ENCODE results near the gene UNC13C. TPM values are rescaled to one million over a fixed set of nuclear protein-coding genes. Genes with fewer than 3 reads are reported as not detected.

Gene UNC13C
- polyA plus RNA-seq, 1 of the 3 experiments (the other 2 are of a cell fraction) = not detected

- no peak overlapping the region for H3K9ac ChIP-seq
- H4K20me1 ChIP-seq (ENCODE audit: insufficient read depth) = no peaks in the 10 kb centered on the region
- DNase-seq = no peak
- no peaks in the 10 kb centered on the region for H3K36me3 ChIP-seq (replicated peaks in 1 of 2; ENCODE audit: control insufficient read depth in 1 of 2, insufficient read depth in 2 of 2, low read length in 1 of 2)
- no peak for TF ChIP-seq ELF1 (IDR thresholded peaks at IDR 0.05)
- TF ChIP-seq POLR2AphosphoS5 (IDR thresholded peaks at IDR 0.05; ENCODE audit: low read depth, low read length) = no peak
- no peak for TF ChIP-seq JUND (IDR thresholded peaks at IDR 0.05)
- TF ChIP-seq MXI1 (IDR thresholded peaks at IDR 0.05; ENCODE audit: low read depth, low read length) = no peak
- no peak for TF ChIP-seq USF1 (IDR thresholded peaks at IDR 0.05; ENCODE audit: borderline replicate concordance, low read depth)
- TF ChIP-seq TAF1 (IDR thresholded peaks at IDR 0.05; ENCODE audit: borderline replicate concordance, low read depth, low read length) = no peak
- CTCF ChIA-PET = interaction anchor here (1.2 to 2.4 kb wide), 5 partner anchors 11 to 273 kb away, joined by 3 to 12 read pairs (median 4); no protein-coding TSS in a partner anchor
- H3K4me3 ChIP-seq (ENCODE audit: low read depth in 2 of 2, low read length in 1 of 2) = no peak overlapping the region
- H3K4me2 ChIP-seq = peak overlapping the region; percentile 43
- POLR2A ChIA-PET = no interaction called here
- H3K9me2 ChIP-seq = no peaks in the 10 kb centered on the region
- H3K27me3 ChIP-seq (ENCODE audit: insufficient read depth) = no peaks in the 10 kb centered on the region
- no peaks in the 10 kb centered on the region for H3K9me3 ChIP-seq
- no peak overlapping the region for H3K27ac ChIP-seq (ENCODE audit: low read depth in 2 of 2, low read length in 1 of 2)
- H3K79me2 ChIP-seq (ENCODE audit: insufficient read depth) = no peaks in the 10 kb centered on the region
- under 1% methylated on average over 7 of the region's 7 CpGs for WGBS (ENCODE audit: low lambda C conversion rate)
- no peak overlapping the region for H2AFZ ChIP-seq (ENCODE audit: low read depth)
- H3F3A ChIP-seq (replicated peaks; ENCODE audit: insufficient read depth) = no peaks in the 10 kb centered on the region
- no peaks in the 10 kb centered on the region for H3K4me1 ChIP-seq (ENCODE audit: control insufficient read depth in 1 of 2, insufficient read depth in 2 of 2, low read depth in 1 of 2, low read length in 1 of 2)
Observed at GRCh38 chr15:54083991-54084390, 105.8 kb downstream of the UNC13C start.

GRCh38 chr15:54088837-54089236 lies 110.6 kb downstream of the UNC13C start:
- Histone ChIP-seq H3K27ac (ENCODE audit: low read depth in 2 of 2, low read length in 1 of 2) (no peak overlapping the region), H3K79me2 (ENCODE audit: insufficient read depth) (no peaks in the 10 kb centered on the region), H3F3A (replicated peaks; ENCODE audit: insufficient read depth) (no peaks in the 10 kb centered on the region), H3K27me3 (ENCODE audit: insufficient read depth) (no peaks in the 10 kb centered on the region), H3K9ac (no peak overlapping the region), H3K36me3 (replicated peaks in 1 of 2; ENCODE audit: control insufficient read depth in 1 of 2, insufficient read depth in 2 of 2, low read length in 1 of 2) (no peaks in the 10 kb centered on the region), H3K9me3 (no peaks in the 10 kb centered on the region), H3K9me2 (no peaks in the 10 kb centered on the region), H3K4me3 (ENCODE audit: low read depth in 2 of 2, low read length in 1 of 2) (no peak overlapping the region), H4K20me1 (ENCODE audit: insufficient read depth) (no peaks in the 10 kb centered on the region), H3K4me2 (no peak overlapping the region), H2AFZ (ENCODE audit: low read depth) (no peak overlapping the region), H3K4me1 (ENCODE audit: control insufficient read depth in 1 of 2, insufficient read depth in 2 of 2, low read depth in 1 of 2, low read length in 1 of 2) (no peaks in the 10 kb centered on the region)
- CTCF ChIA-PET = no interaction called here
- POLR2A ChIA-PET = no interaction called here
- TF ChIP-seq USF1 (IDR thresholded peaks at IDR 0.05; ENCODE audit: borderline replicate concordance, low read depth) (no peak), TCF12 (IDR thresholded peaks at IDR 0.05) (no peak), ZBTB33 (IDR thresholded peaks at IDR 0.05; ENCODE audit: borderline replicate concordance, low read depth) (no peak), MAX (IDR thresholded peaks at IDR 0.05; ENCODE audit: low read depth) (no peak), FOSL2 (IDR thresholded peaks at IDR 0.05; ENCODE audit: borderline replicate concordance, low read depth) (no peak), TEAD4 (IDR thresholded peaks at IDR 0.05; ENCODE audit: borderline replicate concordance, insufficient read depth) (no peak), REST (IDR thresholded peaks at IDR 0.05; ENCODE audit: low read depth, low read length) (no peak)
- no peak for DNase-seq
- WGBS (ENCODE audit: low lambda C conversion rate) = 6% methylated on average over 2 of the region's 2 CpGs
